ENCODE data around the gene SLC6A1.
A peak's percentile ranks its signal among the peaks of the same experiment; 100 is the strongest.

The SLC6A1 gene

GRCh38 chr3:10992017-10992942 lies at the start of gene SLC6A1:
SLC6A1 (plus strand) TSS chr3:10992748; CDS start chr3:11017212, 24,464 bp downstream.
- no peak for DNase-seq (ENCODE audit: low read depth, low spot score)
- no peak within 1 kb of the TSS for H3K27ac ChIP-seq

- no peak for DNase-seq (ENCODE audit: low read depth, low spot score)
- H3K27ac ChIP-seq = no peak overlapping the region
Observed at GRCh38 chr3:10944866-10945265, 47.7 kb upstream of the SLC6A1 start.

GRCh38 chr3:10945683-10946287 lies 46.8 kb upstream of the SLC6A1 start:
- peak overlapping the region; percentile 0 for H3K27ac ChIP-seq
- no peak for DNase-seq (ENCODE audit: low read depth, low spot score)

GRCh38 chr3:10946526-10946925 lies 46.0 kb upstream of the SLC6A1 start:
- DNase-seq (ENCODE audit: low read depth, low spot score) = no peak
- H3K27ac ChIP-seq = peak overlapping the region; percentile 0

GRCh38 chr3:10948326-10948725 lies 44.2 kb upstream of the SLC6A1 start:
- DNase-seq (ENCODE audit: low read depth, low spot score) = no peak
- no peak overlapping the region for H3K27ac ChIP-seq

GRCh38 chr3:10949197-10949596 lies 43.4 kb upstream of the SLC6A1 start:
- DNase-seq (ENCODE audit: low read depth, low spot score) = no peak
- H3K27ac ChIP-seq = no peak overlapping the region

GRCh38 chr3:10950476-10951294 lies 41.9 kb upstream of the SLC6A1 start:
- no peak for DNase-seq (ENCODE audit: low read depth, low spot score)
- H3K27ac ChIP-seq = no peak overlapping the region

- no peak overlapping the region for H3K27ac ChIP-seq
- DNase-seq (ENCODE audit: low read depth, low spot score) = no peak
Observed at GRCh38 chr3:10951295-10951926, 41.1 kb upstream of the SLC6A1 start.

- no peak for DNase-seq (ENCODE audit: low read depth, low spot score)
- H3K27ac ChIP-seq = no peak overlapping the region
Observed at GRCh38 chr3:10952525-10952924, 40.0 kb upstream of the SLC6A1 start.

- DNase-seq (ENCODE audit: low read depth, low spot score) = no peak
- H3K27ac ChIP-seq = no peak overlapping the region
Observed at GRCh38 chr3:10954740-10955139, 37.8 kb upstream of the SLC6A1 start.

- no peak overlapping the region for H3K27ac ChIP-seq
- DNase-seq (ENCODE audit: low read depth, low spot score) = no peak
Observed at GRCh38 chr3:10955711-10956453, 36.7 kb upstream of the SLC6A1 start.

- H3K27ac ChIP-seq = no peak overlapping the region
- no peak for DNase-seq (ENCODE audit: low read depth, low spot score)
Observed at GRCh38 chr3:10956531-10956930, 36.0 kb upstream of the SLC6A1 start.

GRCh38 chr3:10956986-10957385 lies 35.6 kb upstream of the SLC6A1 start:
- no peak overlapping the region for H3K27ac ChIP-seq
- no peak for DNase-seq (ENCODE audit: low read depth, low spot score)

GRCh38 chr3:10957976-10958749 lies 34.4 kb upstream of the SLC6A1 start:
- H3K27ac ChIP-seq = no peak overlapping the region
- no peak for DNase-seq (ENCODE audit: low read depth, low spot score)

- H3K27ac ChIP-seq = no peak overlapping the region
- DNase-seq (ENCODE audit: low read depth, low spot score) = no peak
Observed at GRCh38 chr3:10960255-10960654, 32.3 kb upstream of the SLC6A1 start.

GRCh38 chr3:10961921-10962320 lies 30.6 kb upstream of the SLC6A1 start:
- H3K27ac ChIP-seq = no peak overlapping the region
- DNase-seq (ENCODE audit: low read depth, low spot score) = no peak

GRCh38 chr3:10962481-10963036 lies 30.0 kb upstream of the SLC6A1 start:
- DNase-seq (ENCODE audit: low read depth, low spot score) = no peak
- H3K27ac ChIP-seq = no peak overlapping the region

GRCh38 chr3:10964537-10965167 lies 27.9 kb upstream of the SLC6A1 start:
- DNase-seq (ENCODE audit: low read depth, low spot score) = no peak
- no peak overlapping the region for H3K27ac ChIP-seq
